Measurements from ENCODE around the gene CRYBB1. TPM values are rescaled to one million over a fixed set of nuclear protein-coding genes. Genes with fewer than 3 reads are reported as not detected.

Gene CRYBB1
- total RNA-seq: not detected in 2 replicates

GRCh38 chr22:26617271-26618199 lies at the start of gene CRYBB1:
TSS of gene CRYBB1 (minus strand) at chr22:26618027. CDS start at chr22:26616319, 1,708 bp downstream.

GRCh38 chr22:26656891-26657851 lies 39.3 kb upstream of the CRYBB1 start, which contains the start of gene MIAT:
TSS of gene MIAT (plus strand) at chr22:26657588.

GRCh38 chr22:26621663-26622062 lies 3.8 kb upstream of the CRYBB1 start, which contains the start of gene CRYBA4:
TSS of gene CRYBA4 (plus strand) at chr22:26621963. CDS start at chr22:26622597, 634 bp downstream.

GRCh38 chr22:26589845-26590736 lies 27.7 kb downstream of the CRYBB1 start, which contains the start of gene TPST2:
TSS of gene TPST2 (minus strand) at chr22:26590132. CDS start at chr22:26541630, 48,502 bp downstream.

Other genes starting within 250 kb of the CRYBB1 start
- gene ASPHD2, start 188.8 kb downstream of the CRYBB1 start, total RNA-seq: 4.4 and 5.4 TPM in 2 replicates
- 24.8 and 25.8 TPM in 2 replicates for gene HPS4, start 134.2 kb downstream of the CRYBB1 start, total RNA-seq
- 17.8 and 22.0 TPM in 2 replicates for gene SRRD, start 134.2 kb downstream of the CRYBB1 start, total RNA-seq
- gene TFIP11, start 105.6 kb downstream of the CRYBB1 start, total RNA-seq: 21.7 and 22.2 TPM in 2 replicates
- gene TPST2, start 27.9 kb downstream of the CRYBB1 start, total RNA-seq: 32.6 and 40.2 TPM in 2 replicates
- gene CRYBA4, start 3.9 kb upstream of the CRYBB1 start, total RNA-seq: not detected in 2 replicates
- gene MIAT, start 39.6 kb upstream of the CRYBB1 start, total RNA-seq: 0.21 and 0.37 TPM in 2 replicates

Measured in airway epithelial cell (primary cell).